ENCODE data around the gene MPV17L2.

DNA sequence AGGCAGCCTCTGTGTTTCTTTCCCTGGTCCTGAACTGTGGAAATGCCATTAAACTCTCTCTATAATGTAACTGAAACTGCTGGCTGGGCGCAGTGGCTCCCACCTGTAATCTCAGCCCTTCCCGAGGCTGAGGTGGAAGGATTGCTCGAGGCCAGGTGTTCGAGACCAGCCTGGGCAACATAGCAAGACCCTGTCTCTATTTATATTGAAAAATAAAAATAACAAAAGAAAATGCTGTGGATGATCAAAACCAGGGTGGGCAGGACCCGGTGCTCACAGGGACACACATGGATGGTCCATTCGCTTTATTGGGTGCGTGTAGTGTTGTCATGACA lies 3.5 kb downstream of the MPV17L2 start:
- TF ChIP-seq, protein P1, sequence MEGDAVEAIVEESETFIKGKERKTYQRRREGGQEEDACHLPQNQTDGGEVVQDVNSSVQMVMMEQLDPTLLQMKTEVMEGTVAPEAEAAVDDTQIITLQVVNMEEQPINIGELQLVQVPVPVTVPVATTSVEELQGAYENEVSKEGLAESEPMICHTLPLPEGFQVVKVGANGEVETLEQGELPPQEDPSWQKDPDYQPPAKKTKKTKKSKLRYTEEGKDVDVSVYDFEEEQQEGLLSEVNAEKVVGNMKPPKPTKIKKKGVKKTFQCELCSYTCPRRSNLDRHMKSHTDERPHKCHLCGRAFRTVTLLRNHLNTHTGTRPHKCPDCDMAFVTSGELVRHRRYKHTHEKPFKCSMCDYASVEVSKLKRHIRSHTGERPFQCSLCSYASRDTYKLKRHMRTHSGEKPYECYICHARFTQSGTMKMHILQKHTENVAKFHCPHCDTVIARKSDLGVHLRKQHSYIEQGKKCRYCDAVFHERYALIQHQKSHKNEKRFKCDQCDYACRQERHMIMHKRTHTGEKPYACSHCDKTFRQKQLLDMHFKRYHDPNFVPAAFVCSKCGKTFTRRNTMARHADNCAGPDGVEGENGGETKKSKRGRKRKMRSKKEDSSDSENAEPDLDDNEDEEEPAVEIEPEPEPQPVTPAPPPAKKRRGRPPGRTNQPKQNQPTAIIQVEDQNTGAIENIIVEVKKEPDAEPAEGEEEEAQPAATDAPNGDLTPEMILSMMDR (IDR thresholded peaks at IDR 0.05; ENCODE audit: poor library complexity), result no peak
- TF ChIP-seq EZH2phosphoT487 (IDR thresholded peaks at IDR 0.05; ENCODE audit: low read depth, severe bottlenecking, unreplicated experiment) (no peak), EZH2 (IDR thresholded peaks at IDR 0.05; ENCODE audit: borderline replicate concordance) (no peak)
